IPS-20b (cell line): Measurements from ENCODE around the gene TFAP2B.

ENCODE experiments used
- H3K27ac ChIP-seq: one replicate; pipeline ENCODE4 v1.5.1; 2013; ENCODE audit warnings: low read length
- H3K27me3 ChIP-seq: 2 replicates; pipeline ENCODE4 v1.6.1; 2013; ENCODE audit warnings: mild to moderate bottlenecking, low read length, inconsistent platforms; ENCODE audit not compliant: insufficient read depth
- H3K36me3 ChIP-seq: 2 replicates; pipeline ENCODE4 v1.6.1; 2013; ENCODE audit warnings: low read depth, mild to moderate bottlenecking, inconsistent platforms, low read length, moderate library complexity; ENCODE audit not compliant: insufficient read depth
- H3K4me1 ChIP-seq: 2 replicates; pipeline ENCODE4 v1.6.1; 2013; ENCODE audit warnings: mild to moderate bottlenecking, control low read depth, inconsistent platforms, low read length, moderate library complexity; ENCODE audit not compliant: insufficient read depth
- H3K4me3 ChIP-seq: 2 replicates; pipeline ENCODE4 v1.5.1; 2013; ENCODE audit warnings: mild to moderate bottlenecking, low read length, inconsistent platforms
- H3K9ac ChIP-seq: 2 replicates; pipeline ENCODE4 v1.6.1; 2013; ENCODE audit warnings: low read depth, mild to moderate bottlenecking, inconsistent platforms, low read length, moderate library complexity
- H3K9me3 ChIP-seq: 2 replicates; pipeline ENCODE4 v1.6.1; 2013; ENCODE audit warnings: mild to moderate bottlenecking, low read depth, low read length, inconsistent platforms; ENCODE audit not compliant: insufficient read depth

The TFAP2B gene

GRCh38 chr6:50840112-50840810 is 21.6 kb downstream of the TFAP2B start:
- Histone ChIP-seq H3K4me1 (peaks cover 24% of the 10 kb centered on the region; the same call in 1 of the 2 replicates), H3K27ac (no peak overlapping the region), H3K27me3 (peaks cover 100% of the 10 kb centered on the region), H3K9ac (no peak overlapping the region), H3K9me3 (no peaks in the 10 kb centered on the region), H3K36me3 (no peaks in the 10 kb centered on the region), H3K4me3 (no peak overlapping the region)

GRCh38 chr6:50840811-50841192 is 22.1 kb downstream of the TFAP2B start:
- no peak overlapping the region for H3K27ac ChIP-seq
- H3K36me3 ChIP-seq, result no peaks in the 10 kb centered on the region
- H3K4me3 ChIP-seq, result no peak overlapping the region
- peaks cover 100% of the 10 kb centered on the region for H3K27me3 ChIP-seq
- no peaks in the 10 kb centered on the region for H3K9me3 ChIP-seq
- peaks cover 24% of the 10 kb centered on the region; the same call in 1 of the 2 replicates for H3K4me1 ChIP-seq
- no peak overlapping the region for H3K9ac ChIP-seq

GRCh38 chr6:50842446-50842845 is 23.8 kb downstream of the TFAP2B start:
- no peaks in the 10 kb centered on the region for H3K36me3 ChIP-seq
- H3K4me3 ChIP-seq, result peak overlapping the region; percentile 50; the same call in 1 of the 2 replicates
- H3K27ac ChIP-seq, result no peak overlapping the region
- H3K27me3 ChIP-seq, result peaks cover 100% of the 10 kb centered on the region
- no peak overlapping the region for H3K9ac ChIP-seq
- peaks cover 20% of the 10 kb centered on the region; the same call in 1 of the 2 replicates for H3K4me1 ChIP-seq
- no peaks in the 10 kb centered on the region for H3K9me3 ChIP-seq

GRCh38 chr6:50842861-50843384 is 24.3 kb downstream of the TFAP2B start:
- peak overlapping the region; percentile 50; the same call in 1 of the 2 replicates for H3K4me3 ChIP-seq
- H3K27ac ChIP-seq, result no peak overlapping the region
- H3K36me3 ChIP-seq, result no peaks in the 10 kb centered on the region
- peaks cover 100% of the 10 kb centered on the region for H3K27me3 ChIP-seq
- H3K4me1 ChIP-seq, result peaks cover 20% of the 10 kb centered on the region; the same call in 1 of the 2 replicates
- H3K9ac ChIP-seq, result no peak overlapping the region
- H3K9me3 ChIP-seq, result no peaks in the 10 kb centered on the region

- H3K27me3 ChIP-seq, result peaks cover 100% of the 10 kb centered on the region
- H3K4me3 ChIP-seq, result peak overlapping the region; percentile 50
- no peak overlapping the region for H3K9ac ChIP-seq
- H3K36me3 ChIP-seq, result no peaks in the 10 kb centered on the region
- peaks cover 20% of the 10 kb centered on the region; the same call in 1 of the 2 replicates for H3K4me1 ChIP-seq
- no peak overlapping the region for H3K27ac ChIP-seq
- H3K9me3 ChIP-seq, result no peaks in the 10 kb centered on the region
Measured at GRCh38 chr6:50843842-50844241, 25.2 kb downstream of the TFAP2B start.

- Histone ChIP-seq H3K9ac (no peak overlapping the region), H3K9me3 (no peaks in the 10 kb centered on the region), H3K27ac (no peak overlapping the region), H3K4me3 (peak overlapping the region; percentile 57), H3K27me3 (peaks cover 100% of the 10 kb centered on the region), H3K4me1 (peaks cover 26% of the 10 kb centered on the region), H3K36me3 (no peaks in the 10 kb centered on the region)
Measured at GRCh38 chr6:50845499-50846143, 26.9 kb downstream of the TFAP2B start.

GRCh38 chr6:50846144-50846851 is 27.6 kb downstream of the TFAP2B start:
- Histone ChIP-seq H3K27ac (no peak overlapping the region), H3K27me3 (peaks cover 100% of the 10 kb centered on the region), H3K4me3 (peak overlapping the region; percentile 57), H3K36me3 (no peaks in the 10 kb centered on the region), H3K4me1 (peaks cover 32% of the 10 kb centered on the region), H3K9ac (no peak overlapping the region), H3K9me3 (no peaks in the 10 kb centered on the region; the same call in 1 of the 2 replicates)

GRCh38 chr6:50846852-50847155 is 28.1 kb downstream of the TFAP2B start:
- peaks cover 100% of the 10 kb centered on the region for H3K27me3 ChIP-seq
- H3K9ac ChIP-seq, result no peak overlapping the region
- no peak overlapping the region for H3K27ac ChIP-seq
- H3K9me3 ChIP-seq, result no peaks in the 10 kb centered on the region; the same call in 1 of the 2 replicates
- no peak overlapping the region for H3K4me3 ChIP-seq
- H3K4me1 ChIP-seq, result peaks cover 35% of the 10 kb centered on the region
- no peaks in the 10 kb centered on the region for H3K36me3 ChIP-seq

- Histone ChIP-seq H3K9ac (no peak overlapping the region), H3K27ac (no peak overlapping the region), H3K9me3 (no peaks in the 10 kb centered on the region; the same call in 1 of the 2 replicates), H3K36me3 (no peaks in the 10 kb centered on the region), H3K4me1 (peaks cover 32% of the 10 kb centered on the region), H3K27me3 (peaks cover 100% of the 10 kb centered on the region), H3K4me3 (no peak overlapping the region)
Measured at GRCh38 chr6:50847890-50848594, 29.4 kb downstream of the TFAP2B start.

- H3K4me3 ChIP-seq, result peak overlapping the region; percentile 63; the same call in 1 of the 2 replicates
- peaks cover 100% of the 10 kb centered on the region for H3K27me3 ChIP-seq
- no peaks in the 10 kb centered on the region; the same call in 1 of the 2 replicates for H3K9me3 ChIP-seq
- H3K36me3 ChIP-seq, result no peaks in the 10 kb centered on the region
- no peak overlapping the region for H3K9ac ChIP-seq
- peaks cover 24% of the 10 kb centered on the region for H3K4me1 ChIP-seq
- H3K27ac ChIP-seq, result no peak overlapping the region
Measured at GRCh38 chr6:50848989-50849795, 30.5 kb downstream of the TFAP2B start.
